ENCODE measurements around the gene UGGT1. TPM values are rescaled to one million over a fixed set of nuclear protein-coding genes. Genes with fewer than 3 reads are reported as not detected.

UGGT1 gene
- total and polyA plus RNA-seq, 2 donors (not counting 3 experiments of a cell fraction or from before 2014, with no cell fraction given) = 27.6 to 83.2 TPM

DNA sequence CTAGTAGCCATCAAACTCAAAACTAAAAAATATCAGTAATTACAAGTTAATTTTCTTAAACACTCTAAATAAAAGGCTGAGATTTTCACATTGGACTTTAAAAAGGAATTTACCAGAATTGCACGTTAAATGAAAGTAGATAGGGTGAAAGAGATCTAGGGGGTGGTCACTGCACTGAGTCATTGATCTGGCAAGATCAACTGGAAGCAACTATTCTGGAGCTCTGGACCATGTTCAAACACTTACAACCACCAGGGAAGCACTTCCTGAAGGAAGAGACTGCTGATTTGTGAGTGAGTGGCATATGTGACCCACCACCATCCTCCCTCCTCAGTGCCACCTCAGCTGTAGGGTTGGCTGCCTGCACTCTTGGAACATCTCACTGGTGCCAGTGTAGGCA is 111.8 kb downstream of the UGGT1 start:
- intact Hi-C loops (cut with micrococcal nuclease) = no loop called here
- TF ChIP-seq GATA2 (IDR thresholded peaks at IDR 0.05; ENCODE audit: insufficient read depth, insufficient read length, low read depth, low read length) (peak; percentile 27), FOS (IDR thresholded peaks at IDR 0.05; ENCODE audit: borderline replicate concordance, insufficient read depth, low read length) (no peak), CTCF (IDR thresholded peaks at IDR 0.05; ENCODE audit: extremely low read depth in 1 of 2, insufficient read depth in 1 of 2, low read depth in 1 of 2, low read length in 2 of 2) (no peak)
- no TSS peak for BruUV-seq (replicated peaks)
- DNase-seq (ENCODE audit: low read depth, low spot score) = no peak
- H3K4me3 ChIP-seq (replicated peaks in 1 of 3; ENCODE audit: insufficient read depth in 1 of 3, low read depth in 1 of 3, low read length in 3 of 3) = no peak overlapping the region
- ChIA-PET CTCF (interaction anchor here (1.1 kb wide), 1 partner anchor 9 kb away, joined by 3 read pairs; no protein-coding TSS in a partner anchor), POLR2A (no interaction called here)
- H3K9me3 ChIP-seq (replicated peaks; ENCODE audit: control insufficient read depth, insufficient read depth, low read length) = no peaks in the 10 kb centered on the region
- H3K27ac ChIP-seq (ENCODE audit: insufficient read depth, low read depth, low read length) = no peak overlapping the region
- no peaks in the 10 kb centered on the region for H3K79me2 ChIP-seq (ENCODE audit: control insufficient read depth, insufficient read depth, low read length)
- H4K20me1 ChIP-seq (replicated peaks; ENCODE audit: control insufficient read depth, extremely low read depth, insufficient read depth, low read length) = no peaks in the 10 kb centered on the region
- peak; percentile 55 for FAIRE-seq
- H2AFZ ChIP-seq (ENCODE audit: low read depth, low read length) = no peak overlapping the region
- H3K9ac ChIP-seq (replicated peaks; ENCODE audit: extremely low read depth, insufficient read depth, low read length) = no peak overlapping the region
- dilution Hi-C loops (cut with MboI; ENCODE audit: extremely low pct_ligation_motif_present, low sequenced_read_pairs) = no loop called here
- no peaks in the 10 kb centered on the region for H3K4me1 ChIP-seq (ENCODE audit: control insufficient read depth, extremely low read depth, insufficient read depth, low read length)
- no peak overlapping the region for H3K4me2 ChIP-seq (ENCODE audit: insufficient read depth, low read length)
- no peaks in the 10 kb centered on the region for H3K36me3 ChIP-seq (ENCODE audit: control insufficient read depth in 2 of 2, extremely low read depth in 1 of 2, insufficient read depth in 2 of 2, low read length in 2 of 2)
- no peaks in the 10 kb centered on the region for H3K9me1 ChIP-seq (replicated peaks; ENCODE audit: control insufficient read depth, extremely low read depth, insufficient read depth, low read length)
- no peaks in the 10 kb centered on the region for H3K27me3 ChIP-seq (ENCODE audit: control insufficient read depth in 2 of 2, insufficient read depth in 2 of 2, low read length in 2 of 2)

DNA sequence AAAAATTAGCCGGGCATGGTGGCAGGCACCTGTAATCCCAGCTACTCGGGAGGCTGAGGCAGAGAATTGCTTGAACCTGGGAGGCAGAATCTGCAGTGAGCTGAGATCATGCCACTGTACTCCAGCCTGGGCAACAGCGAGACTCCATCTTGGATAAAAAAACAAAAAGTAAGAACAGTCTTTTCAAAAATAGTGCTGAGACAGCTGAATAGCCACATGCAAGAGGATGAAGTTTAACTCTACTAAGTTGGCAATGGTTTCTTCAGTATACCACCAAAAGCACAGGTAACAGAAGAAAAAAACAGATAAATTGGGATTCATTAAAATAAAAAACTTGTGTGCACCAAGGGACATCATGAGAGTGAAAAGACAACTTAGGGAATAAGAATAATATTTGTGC is 115.2 kb downstream of the UGGT1 start:
- H3K9ac ChIP-seq (replicated peaks; ENCODE audit: extremely low read depth, insufficient read depth, low read length) = no peak overlapping the region
- TF ChIP-seq, protein P1, sequence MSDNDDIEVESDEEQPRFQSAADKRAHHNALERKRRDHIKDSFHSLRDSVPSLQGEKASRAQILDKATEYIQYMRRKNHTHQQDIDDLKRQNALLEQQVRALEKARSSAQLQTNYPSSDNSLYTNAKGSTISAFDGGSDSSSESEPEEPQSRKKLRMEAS (IDR thresholded peaks at IDR 0.05; ENCODE audit: insufficient read depth, insufficient read length) = no peak
- TF ChIP-seq POLR2A (IDR thresholded peaks at IDR 0.05; ENCODE audit: low read depth, low read length) = no peak
- TF ChIP-seq POLR2AphosphoS5 (IDR thresholded peaks at IDR 0.05; ENCODE audit: insufficient read depth, low read depth, low read length) = no peak
- no peak for TF ChIP-seq FOS (IDR thresholded peaks at IDR 0.05; ENCODE audit: borderline replicate concordance, insufficient read depth, low read length)
- TF ChIP-seq CTCF (IDR thresholded peaks at IDR 0.05; ENCODE audit: extremely low read depth in 1 of 2, insufficient read depth in 1 of 2, low read depth in 1 of 2, low read length in 2 of 2) = no peak
- TF ChIP-seq JUN (IDR thresholded peaks at IDR 0.05; ENCODE audit: borderline replicate concordance, insufficient read depth, insufficient read length, low read depth) = no peak
- no peak for TF ChIP-seq GATA2 (IDR thresholded peaks at IDR 0.05; ENCODE audit: insufficient read depth, insufficient read length, low read depth, low read length)
- no peak for TF ChIP-seq MYC (IDR thresholded peaks at IDR 0.05; ENCODE audit: low read depth, low read length)
- no peak for TF ChIP-seq EZH2 (IDR thresholded peaks at IDR 0.05; ENCODE audit: borderline replicate concordance, low read depth, low read length, severe bottlenecking)
- H3K27me3 ChIP-seq (ENCODE audit: control insufficient read depth in 2 of 2, insufficient read depth in 2 of 2, low read length in 2 of 2) = no peaks in the 10 kb centered on the region
- H2AFZ ChIP-seq (ENCODE audit: low read depth, low read length) = no peak overlapping the region
- DNase-seq (ENCODE audit: low read depth, low spot score) (no peak), FAIRE-seq (no peak)
- no TSS peak for BruUV-seq (replicated peaks)
- H3K36me3 ChIP-seq (ENCODE audit: control insufficient read depth in 2 of 2, extremely low read depth in 1 of 2, insufficient read depth in 2 of 2, low read length in 2 of 2) = no peaks in the 10 kb centered on the region
- H3K4me1 ChIP-seq (ENCODE audit: control insufficient read depth, extremely low read depth, insufficient read depth, low read length) = no peaks in the 10 kb centered on the region
- dilution Hi-C loops (cut with MboI; ENCODE audit: extremely low pct_ligation_motif_present, low sequenced_read_pairs) (no loop called here), intact Hi-C loops (cut with micrococcal nuclease) (no loop called here)
- H3K4me3 ChIP-seq (replicated peaks in 1 of 3; ENCODE audit: insufficient read depth in 1 of 3, low read depth in 1 of 3, low read length in 3 of 3) = no peak overlapping the region
- H3K9me1 ChIP-seq (replicated peaks; ENCODE audit: control insufficient read depth, extremely low read depth, insufficient read depth, low read length) = no peaks in the 10 kb centered on the region
- no peaks in the 10 kb centered on the region for H4K20me1 ChIP-seq (replicated peaks; ENCODE audit: control insufficient read depth, extremely low read depth, insufficient read depth, low read length)
- POLR2A ChIA-PET = no interaction called here
- H3K27ac ChIP-seq (ENCODE audit: insufficient read depth, low read depth, low read length) = no peak overlapping the region
- CTCF ChIA-PET = no interaction called here
- no peak overlapping the region for H3K4me2 ChIP-seq (ENCODE audit: insufficient read depth, low read length)
- H3K9me3 ChIP-seq (replicated peaks; ENCODE audit: control insufficient read depth, insufficient read depth, low read length) = no peaks in the 10 kb centered on the region
- no peaks in the 10 kb centered on the region for H3K79me2 ChIP-seq (ENCODE audit: control insufficient read depth, insufficient read depth, low read length)

Data from endothelial cell of umbilical vein (primary cell).